ENCODE measurements around the gene HDDC2. TPM values are rescaled to one million over a fixed set of nuclear protein-coding genes. Genes with fewer than 3 reads are reported as not detected.
A peak's percentile ranks its signal among the peaks of the same experiment; 100 is the strongest.

Gene HDDC2
- total RNA-seq, 1 donor from 2014 or later, result 18.4 TPM

DNA sequence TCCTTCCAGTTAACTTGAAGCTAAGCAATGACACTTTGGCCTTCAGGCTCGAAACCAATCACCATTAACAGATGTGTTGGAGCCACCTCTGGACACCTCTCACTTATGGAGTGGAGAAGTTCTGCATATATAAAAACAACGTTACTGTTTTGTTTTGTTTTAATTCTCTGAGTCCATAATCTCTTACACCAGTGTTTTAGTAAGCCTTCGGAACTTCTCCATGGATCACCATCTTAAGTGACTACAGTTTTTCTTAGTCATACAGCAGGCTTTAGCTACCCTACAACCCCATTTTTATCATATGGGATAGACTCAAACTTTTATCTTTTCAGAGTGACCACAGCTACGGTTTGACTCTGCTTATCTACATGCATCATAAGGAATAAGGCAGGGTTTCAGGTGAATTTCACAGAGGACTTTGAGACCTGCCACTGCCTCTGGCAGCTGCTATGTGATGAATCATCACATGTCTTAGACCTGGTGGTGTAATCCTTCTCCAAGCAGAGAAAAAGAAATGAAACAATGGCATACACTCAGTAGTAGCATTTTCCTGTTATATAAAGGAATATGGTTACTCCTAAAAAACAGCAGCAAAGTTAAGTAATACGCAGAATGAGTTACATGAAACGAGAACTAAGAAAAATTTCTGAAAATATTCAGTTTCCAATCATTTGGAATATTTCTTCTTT, 5.5 kb upstream of the HDDC2 start:
- H3K4me1 Mint-ChIP-seq (ENCODE audit: unreplicated experiment), result peaks cover 10% of the 10 kb centered on the region
- H3K36me3 Mint-ChIP-seq (ENCODE audit: low read depth, unreplicated experiment), result peaks cover 6% of the 10 kb centered on the region
- peaks cover 6% of the 10 kb centered on the region for H3K27me3 Mint-ChIP-seq (ENCODE audit: unreplicated experiment)
- no peak overlapping the region for H3K27ac Mint-ChIP-seq (ENCODE audit: unreplicated experiment)
- no peaks in the 10 kb centered on the region for H3K9me3 Mint-ChIP-seq (ENCODE audit: unreplicated experiment)
- H3K4me3 Mint-ChIP-seq (ENCODE audit: unreplicated experiment), result no peak overlapping the region
- TF ChIP-seq, protein P1, sequence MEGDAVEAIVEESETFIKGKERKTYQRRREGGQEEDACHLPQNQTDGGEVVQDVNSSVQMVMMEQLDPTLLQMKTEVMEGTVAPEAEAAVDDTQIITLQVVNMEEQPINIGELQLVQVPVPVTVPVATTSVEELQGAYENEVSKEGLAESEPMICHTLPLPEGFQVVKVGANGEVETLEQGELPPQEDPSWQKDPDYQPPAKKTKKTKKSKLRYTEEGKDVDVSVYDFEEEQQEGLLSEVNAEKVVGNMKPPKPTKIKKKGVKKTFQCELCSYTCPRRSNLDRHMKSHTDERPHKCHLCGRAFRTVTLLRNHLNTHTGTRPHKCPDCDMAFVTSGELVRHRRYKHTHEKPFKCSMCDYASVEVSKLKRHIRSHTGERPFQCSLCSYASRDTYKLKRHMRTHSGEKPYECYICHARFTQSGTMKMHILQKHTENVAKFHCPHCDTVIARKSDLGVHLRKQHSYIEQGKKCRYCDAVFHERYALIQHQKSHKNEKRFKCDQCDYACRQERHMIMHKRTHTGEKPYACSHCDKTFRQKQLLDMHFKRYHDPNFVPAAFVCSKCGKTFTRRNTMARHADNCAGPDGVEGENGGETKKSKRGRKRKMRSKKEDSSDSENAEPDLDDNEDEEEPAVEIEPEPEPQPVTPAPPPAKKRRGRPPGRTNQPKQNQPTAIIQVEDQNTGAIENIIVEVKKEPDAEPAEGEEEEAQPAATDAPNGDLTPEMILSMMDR (IDR thresholded peaks at IDR 0.05; ENCODE audit: unreplicated experiment), result no peak
- no peak for DNase-seq (ENCODE audit: low spot score)

GRCh38 chr6:125306756-125307149, 5.0 kb upstream of the HDDC2 start:
- no peak overlapping the region for H3K27ac Mint-ChIP-seq (ENCODE audit: unreplicated experiment)

GRCh38 chr6:125304970-125305660, 3.3 kb upstream of the HDDC2 start:
- no peak for DNase-seq (ENCODE audit: low spot score)
- no peak overlapping the region for H3K4me3 Mint-ChIP-seq (ENCODE audit: unreplicated experiment)
- H3K36me3 Mint-ChIP-seq (ENCODE audit: low read depth, unreplicated experiment), result peaks cover 7% of the 10 kb centered on the region
- TF ChIP-seq, protein P1 (IDR thresholded peaks at IDR 0.05; ENCODE audit: unreplicated experiment), result no peak
- H3K9me3 Mint-ChIP-seq (ENCODE audit: unreplicated experiment), result no peaks in the 10 kb centered on the region
- peaks cover 9% of the 10 kb centered on the region for H3K27me3 Mint-ChIP-seq (ENCODE audit: unreplicated experiment)
- peaks cover 25% of the 10 kb centered on the region for H3K4me1 Mint-ChIP-seq (ENCODE audit: unreplicated experiment)
- no peak overlapping the region for H3K27ac Mint-ChIP-seq (ENCODE audit: unreplicated experiment)

More at GRCh38 chr6:125306756-125307149, 5.0 kb upstream of the HDDC2 start:
- no peaks in the 10 kb centered on the region for H3K9me3 Mint-ChIP-seq (ENCODE audit: unreplicated experiment)
- H3K4me3 Mint-ChIP-seq (ENCODE audit: unreplicated experiment), result no peak overlapping the region
- H3K4me1 Mint-ChIP-seq (ENCODE audit: unreplicated experiment), result peaks cover 13% of the 10 kb centered on the region
- DNase-seq (ENCODE audit: low spot score), result no peak
- TF ChIP-seq, protein P1 (IDR thresholded peaks at IDR 0.05; ENCODE audit: unreplicated experiment), result no peak
- peaks cover 9% of the 10 kb centered on the region for H3K27me3 Mint-ChIP-seq (ENCODE audit: unreplicated experiment)
- peaks cover 7% of the 10 kb centered on the region for H3K36me3 Mint-ChIP-seq (ENCODE audit: low read depth, unreplicated experiment)

DNA sequence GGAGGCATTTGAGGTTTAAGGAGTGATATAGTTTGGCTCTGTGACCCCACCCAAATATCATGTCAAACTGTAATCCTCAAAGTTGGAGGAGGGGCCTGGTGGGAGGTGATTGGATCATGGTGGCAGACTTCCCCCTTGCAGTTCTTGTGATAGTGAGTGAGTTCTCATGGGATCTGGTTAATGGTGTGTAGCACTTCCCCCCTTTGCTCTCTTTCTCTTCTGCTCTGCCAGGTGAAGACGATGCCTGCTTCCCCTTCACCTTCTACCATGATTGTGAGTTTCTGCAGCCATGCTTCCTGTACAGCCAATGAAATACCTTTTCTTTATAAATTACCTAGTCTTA, 1.7 kb upstream of the HDDC2 start:
- H3K36me3 Mint-ChIP-seq (ENCODE audit: low read depth, unreplicated experiment), result peaks cover 7% of the 10 kb centered on the region

More for the DNA sequence above, 1.7 kb upstream of the HDDC2 start:
- DNase-seq (ENCODE audit: low spot score), result no peak
- H3K27me3 Mint-ChIP-seq (ENCODE audit: unreplicated experiment), result peaks cover 7% of the 10 kb centered on the region
- H3K9me3 Mint-ChIP-seq (ENCODE audit: unreplicated experiment), result no peaks in the 10 kb centered on the region
- TF ChIP-seq, protein P1 (IDR thresholded peaks at IDR 0.05; ENCODE audit: unreplicated experiment), result no peak
- H3K4me3 Mint-ChIP-seq (ENCODE audit: unreplicated experiment), result peak overlapping the region; percentile 19
- H3K4me1 Mint-ChIP-seq (ENCODE audit: unreplicated experiment), result peaks cover 34% of the 10 kb centered on the region
- H3K27ac Mint-ChIP-seq (ENCODE audit: unreplicated experiment), result peak overlapping the region; percentile 44

Data from endothelial cell (in vitro differentiated cells).